HCT116 (cell line): ENCODE measurements around the gene OGG1. TPM values are rescaled to one million over a fixed set of nuclear protein-coding genes. Genes with fewer than 3 reads are reported as not detected.
"Not testable (repeated sequence)": the region's sequence is repeated elsewhere in the genome, so short reads cannot be mapped to it uniquely, and the experiment has no call there.

Experiments
- ATAC-seq: fragments of 200-7000 bp; cut with Tn5 transposase; 2 replicates; pipeline ENCODE4 v1.9.1; 2020; ENCODE audit warnings: mild to moderate bottlenecking, moderate library complexity
- BruUV-seq: library from RNA; stranded (reverse); fragments of 400-500 nt; replicated peaks from 2 replicates; lab custom pipeline; 2021; lab: Mats Ljungman, UMichigan
- CTCF ChIA-PET: fragments of 300-600 bp; sonication (Branson Sonifier 250); formaldehyde crosslinking; loops from one replicate; lab custom pipeline; 2021; ENCODE audit warnings: antibody characterized with exemption; lab: Charles Lee
- POLR2A ChIA-PET: fragments of 300-600, 350-600 bp; sonication (Branson Sonifier 250); formaldehyde crosslinking; loops from one replicate; lab custom pipeline; 2021; ENCODE audit warnings: antibody characterized with exemption; lab: Charles Lee
- RAD21 ChIA-PET, 2 experiments: fragments of 300-600 bp; sonication (Branson Sonifier 250); formaldehyde crosslinking; loops; one replicate each; lab custom pipeline; 2023; ENCODE audit warnings: low total read pairs in 2 of 2; ENCODE audit not compliant: uncharacterized antibody in 2 of 2, unreplicated experiment in 2 of 2, low non-redundant PET in 1 of 2; lab: Charles Lee
- DNase-seq: peaks from one replicate; pipeline ENCODE4 v3.0.0-alpha.2; 2010; ENCODE audit warnings: low read depth, low spot score
- H2AFZ ChIP-seq: fragments of 200-600 bp; shearing (Covaris generic), sonication (generic); 2 replicates; pipeline ENCODE4 v1.6.1; 2017; ENCODE audit warnings: low read depth, mixed run types, mixed read lengths, antibody characterized with exemption, low read length; ENCODE audit not compliant: poor library complexity, severe bottlenecking
- H3K27ac ChIP-seq: 2 replicates; pipeline ENCODE4 v1.5.1; 2012; ENCODE audit warnings: low read depth, low read length
- H3K27me3 ChIP-seq: fragments of 200-600 bp; sonication (generic); 2 replicates; pipeline ENCODE4 v1.6.1; 2016; ENCODE audit warnings: mixed run types, low read length, mixed read lengths; ENCODE audit not compliant: insufficient read depth
- H3K36me3 ChIP-seq, 2 experiments: fragments of 200-500 bp in 1 of 2; fragments of 200-600 bp in 1 of 2; sonication (Bioruptor generic) in 1 of 2; sonication (generic) in 1 of 2; 2 replicates each; pipeline versions ENCODE4 v1.5.1 to v1.6.1; 2014 to 2016; ENCODE audit warnings: low read length in 2 of 2, inconsistent platforms in 1 of 2, mixed read lengths in 1 of 2, mixed run types in 1 of 2; ENCODE audit not compliant: insufficient read depth in 2 of 2, control insufficient read depth in 1 of 2
- H3K4me1 ChIP-seq, 2 experiments: fragments of 200-600 bp in 1 of 2; sonication (generic) in 1 of 2; 2 replicates each; pipeline versions ENCODE4 v1.5.1 to v1.6.1; 2012 to 2017; ENCODE audit warnings: low read length in 2 of 2, inconsistent platforms in 1 of 2, mild to moderate bottlenecking in 1 of 2, mixed read lengths in 1 of 2, mixed run types in 1 of 2, moderate library complexity in 1 of 2; ENCODE audit not compliant: insufficient read depth in 2 of 2, control insufficient read depth in 1 of 2
- H3K4me2 ChIP-seq: fragments of 200-600 bp; sonication (generic); 2 replicates; pipeline ENCODE4 v1.6.1; 2017; ENCODE audit warnings: mixed run types, low read length, mixed read lengths
- H3K4me3 ChIP-seq, 2 experiments: fragments of 200-600 bp in 1 of 2; sonication (generic) in 1 of 2; replicated peaks in 1 of 2; 2 replicates each; pipeline ENCODE4 v1.5.1; 2011 to 2016; ENCODE audit warnings: low read length in 2 of 2, control low read depth in 1 of 2, low read depth in 1 of 2, mild to moderate bottlenecking in 1 of 2, mixed read lengths in 1 of 2, mixed run types in 1 of 2
- H3K79me2 ChIP-seq: fragments of 200-600 bp; sonication (generic); 2 replicates; pipeline ENCODE4 v1.6.1; 2017; ENCODE audit warnings: mild to moderate bottlenecking, mixed run types, low read length, moderate library complexity, mixed read lengths; ENCODE audit not compliant: insufficient read depth
- H3K9ac ChIP-seq: fragments of 200-600 bp; sonication (generic); 2 replicates; pipeline ENCODE4 v1.6.1; 2016; ENCODE audit warnings: low read length, mixed read lengths
- H3K9me2 ChIP-seq: fragments of 200-600 bp; sonication (generic), shearing (Covaris generic); 2 replicates; pipeline ENCODE4 v1.6.1; 2017; ENCODE audit warnings: mixed run types, mild to moderate bottlenecking, moderate library complexity; ENCODE audit not compliant: insufficient read depth
- H3K9me3 ChIP-seq, 2 experiments: fragments of 200-500 bp in 1 of 2; fragments of 200-600 bp in 1 of 2; sonication (Bioruptor generic) in 1 of 2; sonication (generic) in 1 of 2; 2 replicates each; pipeline ENCODE4 v1.6.1; 2014 to 2017; ENCODE audit warnings: low read length in 2 of 2, mixed read lengths in 2 of 2, inconsistent platforms in 1 of 2, low read depth in 1 of 2, mild to moderate bottlenecking in 1 of 2, mixed run types in 1 of 2, moderate library complexity in 1 of 2; ENCODE audit not compliant: control insufficient read depth in 1 of 2, insufficient read depth in 1 of 2
- H4K20me1 ChIP-seq: fragments of 200-600 bp; sonication (generic), shearing (Covaris generic); 2 replicates; pipeline ENCODE4 v1.6.1; 2017; ENCODE audit warnings: mixed run types, mild to moderate bottlenecking, moderate library complexity; ENCODE audit not compliant: insufficient read depth
- EZH2 ChIP-seq: fragments of 200-600 bp; sonication (generic); IDR thresholded peaks from 2 replicates; pipeline ENCODE4 v1.6.1; 2017; ENCODE audit warnings: antibody characterized with exemption, mixed run types
- intact Hi-C: fragments of 100-400 bp; cut with micrococcal nuclease; formaldehyde crosslinking; loops from 2 replicates; pipeline ENCODE4 v1.10.0; 2022
- total RNA-seq: library from RNA; stranded (reverse); gene quantifications from one replicate; pipeline ENCODE4 v1.2.1, GENCODE V29; 2021; ENCODE audit not compliant: unreplicated experiment

The OGG1 gene
- total RNA-seq, 1 experiment from 2014 or later: 16.3 TPM

DNA sequence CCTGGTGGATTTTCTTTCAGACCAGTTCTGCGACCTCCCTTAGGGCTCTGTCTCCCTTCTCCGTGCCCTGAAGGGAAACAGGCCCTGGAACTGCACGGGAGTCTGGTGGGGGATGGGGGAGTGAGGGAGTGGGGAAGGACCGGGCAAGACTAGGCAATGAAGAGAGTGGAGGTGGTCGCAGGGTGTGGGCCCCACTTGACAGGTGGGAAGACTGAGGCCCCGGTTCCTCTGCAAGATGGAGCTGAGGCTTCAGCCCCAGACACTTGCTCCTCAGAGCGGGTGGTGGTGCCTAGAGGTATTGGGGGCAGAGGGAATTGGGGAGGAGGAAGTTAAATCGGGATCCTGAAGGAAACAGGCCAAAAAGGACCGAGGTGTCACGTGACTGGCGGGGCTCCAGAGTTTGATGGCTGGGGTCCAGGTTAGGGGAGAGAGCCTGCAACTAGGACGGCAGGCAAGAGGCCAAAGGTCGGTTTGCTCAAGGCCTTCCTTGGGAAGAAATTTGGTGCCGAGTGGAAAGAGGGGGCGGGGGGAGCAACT, 20.6 kb downstream of the OGG1 start:
- Histone ChIP-seq H3K4me3 (peak overlapping the region; percentile 70 to 73), H3K27me3 (no peaks in the 10 kb centered on the region), H3K36me3 (0 out of 4 replicates have a peak, but pooled peaks cover 0 to 4% of the 10 kb centered on the region in 2 experiments), H3K27ac (no peak overlapping the region; the same call in 1 of the 2 replicates), H3K9me2 (no peaks in the 10 kb centered on the region), H3K79me2 (peaks cover 7% of the 10 kb centered on the region; the same call in 1 of the 2 replicates), H3K9ac (peak overlapping the region; percentile 86), H3K4me2 (peak overlapping the region; percentile 97), H2AFZ (peak overlapping the region; percentile 77), H3K9me3 (no peaks in the 10 kb centered on the region), H3K4me1 (peaks cover 4 to 24% of the 10 kb centered on the region in 2 experiments), H4K20me1 (no peaks in the 10 kb centered on the region)
- no peak for TF ChIP-seq EZH2
- BruUV-seq: TSS peak; percentile 36
- POLR2A ChIA-PET: no interaction called here
- CTCF ChIA-PET: interaction anchor here (1.3 kb wide), 1 partner anchor 12 kb away, joined by 3 read pairs; no protein-coding TSS in a partner anchor
- ATAC-seq: no peak
- no peak for DNase-seq
- RAD21 ChIA-PET: no interaction called here
- intact Hi-C loops: no loop called here

- ATAC-seq, H3K9me3 ChIP-seq, H3K27me3 ChIP-seq, intact Hi-C loops, H3K27ac ChIP-seq, H3K9me2 ChIP-seq, H2AFZ ChIP-seq, RAD21 ChIA-PET, DNase-seq, H3K36me3 ChIP-seq, H3K79me2 ChIP-seq, BruUV-seq, H3K4me3 ChIP-seq, H4K20me1 ChIP-seq, H3K4me2 ChIP-seq, CTCF ChIA-PET, H3K9ac ChIP-seq: not testable (repeated sequence)
- peaks cover 4 to 24% of the 10 kb centered on the region in 2 experiments for H3K4me1 ChIP-seq
- POLR2A ChIA-PET: interaction anchor here (0.6 kb wide), 1 partner anchor 537 kb away, joined by 3 read pairs; no protein-coding TSS in a partner anchor
Observed at GRCh38 chr3:9771007-9771406, 21.3 kb downstream of the OGG1 start.
